ENCODE results near the gene DCTD.

The DCTD gene

GRCh38 chr4:182898479-182898799, 18.7 kb downstream of the DCTD start:
- no peak for TF ChIP-seq CTCF (conservative IDR thresholded peaks at IDR 0.05)
- no peak overlapping the region for H3K27ac ChIP-seq

GRCh38 chr4:182897601-182898478, 19.3 kb downstream of the DCTD start:
- H3K27ac ChIP-seq, result no peak overlapping the region
- no peak for TF ChIP-seq CTCF (conservative IDR thresholded peaks at IDR 0.05)

- H3K27ac ChIP-seq, result no peak overlapping the region
- TF ChIP-seq CTCF (conservative IDR thresholded peaks at IDR 0.05), result no peak
Measured at GRCh38 chr4:182896421-182896820, 20.8 kb downstream of the DCTD start.

- no peak for TF ChIP-seq CTCF (conservative IDR thresholded peaks at IDR 0.05)
- no peak overlapping the region for H3K27ac ChIP-seq
Measured at GRCh38 chr4:182895791-182896292, 21.3 kb downstream of the DCTD start.

- no peak overlapping the region for H3K27ac ChIP-seq
- no peak for TF ChIP-seq CTCF (conservative IDR thresholded peaks at IDR 0.05)
Measured at GRCh38 chr4:182894681-182895275, 22.4 kb downstream of the DCTD start.

GRCh38 chr4:182893474-182894080, 23.6 kb downstream of the DCTD start:
- TF ChIP-seq CTCF (conservative IDR thresholded peaks at IDR 0.05), result no peak
- H3K27ac ChIP-seq, result no peak overlapping the region

- no peak for TF ChIP-seq CTCF (conservative IDR thresholded peaks at IDR 0.05)
- H3K27ac ChIP-seq, result no peak overlapping the region
Measured at GRCh38 chr4:182893047-182893446, 24.1 kb downstream of the DCTD start.

Measured in VCaP (cell line).